Loucy (cell line): Measurements from ENCODE around the gene GPC2.

Experiments
- CTCF ChIP-seq: fragments of 200-600 bp; sonication (generic); conservative IDR thresholded peaks from 2 replicates; pipeline ENCODE4 v1.5.1; 2014; ENCODE audit warnings: mild to moderate bottlenecking, antibody characterized with exemption, low read length
- EZH2phosphoT487 ChIP-seq: fragments of 200-600 bp; IDR thresholded peaks from 2 replicates; pipeline ENCODE4 v1.6.1; 2018; ENCODE audit warnings: antibody characterized with exemption, mild to moderate bottlenecking, moderate library complexity, borderline replicate concordance

GRCh38 chr7:100160067-100160466, 17.1 kb downstream of the GPC2 start:
- no peak for TF ChIP-seq CTCF
- TF ChIP-seq EZH2phosphoT487: no peak
